Measurements from ENCODE around the gene CHL1. TPM values are rescaled to one million over a fixed set of nuclear protein-coding genes. Genes with fewer than 3 reads are reported as not detected.

Gene CHL1
- total and polyA plus RNA-seq, 2 experiments from 2014 or later = 0.20 TPM; not detected in 1

GRCh38 chr3:353191-353739, 156.7 kb downstream of the CHL1 start:
- H3K79me2 ChIP-seq = no peaks in the 10 kb centered on the region

GRCh38 chr3:354432-354831, 157.9 kb downstream of the CHL1 start:
- 36% methylated on average over 3 of the region's 3 CpGs for WGBS (ENCODE audit: low lambda C conversion rate, missing lambda C conversion rate)
- Histone ChIP-seq H3K4me3 (no peak overlapping the region), H3K27me3 (peaks cover 2% of the 10 kb centered on the region), H3K36me3 (replicated peaks; ENCODE audit: insufficient read depth, low read depth) (no peaks in the 10 kb centered on the region), H3K4me2 (no peak overlapping the region), H2AFZ (no peak overlapping the region), H3K27ac (no peak overlapping the region), H3K9me3 (ENCODE audit: low read depth) (no peaks in the 10 kb centered on the region), H4K20me1 (ENCODE audit: insufficient read depth, poor library complexity, severe bottlenecking) (no peaks in the 10 kb centered on the region), H3K4me1 (ENCODE audit: insufficient read depth) (no peaks in the 10 kb centered on the region), H3K9me2 (replicated peaks; ENCODE audit: insufficient read depth) (no peaks in the 10 kb centered on the region), H3K79me2 (no peaks in the 10 kb centered on the region)
- TF ChIP-seq EZH2 (IDR thresholded peaks at IDR 0.05; ENCODE audit: borderline replicate concordance) = no peak
- TF ChIP-seq, protein P1, sequence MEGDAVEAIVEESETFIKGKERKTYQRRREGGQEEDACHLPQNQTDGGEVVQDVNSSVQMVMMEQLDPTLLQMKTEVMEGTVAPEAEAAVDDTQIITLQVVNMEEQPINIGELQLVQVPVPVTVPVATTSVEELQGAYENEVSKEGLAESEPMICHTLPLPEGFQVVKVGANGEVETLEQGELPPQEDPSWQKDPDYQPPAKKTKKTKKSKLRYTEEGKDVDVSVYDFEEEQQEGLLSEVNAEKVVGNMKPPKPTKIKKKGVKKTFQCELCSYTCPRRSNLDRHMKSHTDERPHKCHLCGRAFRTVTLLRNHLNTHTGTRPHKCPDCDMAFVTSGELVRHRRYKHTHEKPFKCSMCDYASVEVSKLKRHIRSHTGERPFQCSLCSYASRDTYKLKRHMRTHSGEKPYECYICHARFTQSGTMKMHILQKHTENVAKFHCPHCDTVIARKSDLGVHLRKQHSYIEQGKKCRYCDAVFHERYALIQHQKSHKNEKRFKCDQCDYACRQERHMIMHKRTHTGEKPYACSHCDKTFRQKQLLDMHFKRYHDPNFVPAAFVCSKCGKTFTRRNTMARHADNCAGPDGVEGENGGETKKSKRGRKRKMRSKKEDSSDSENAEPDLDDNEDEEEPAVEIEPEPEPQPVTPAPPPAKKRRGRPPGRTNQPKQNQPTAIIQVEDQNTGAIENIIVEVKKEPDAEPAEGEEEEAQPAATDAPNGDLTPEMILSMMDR (IDR thresholded peaks at IDR 0.05; ENCODE audit: poor library complexity) = peak; percentile 81
- DNase-seq (ENCODE audit: low spot score) = peak; percentile 63

More at GRCh38 chr3:353191-353739, 156.7 kb downstream of the CHL1 start:
- H3K9me2 ChIP-seq (replicated peaks; ENCODE audit: insufficient read depth) = no peaks in the 10 kb centered on the region
- no peaks in the 10 kb centered on the region for H3K4me1 ChIP-seq (ENCODE audit: insufficient read depth)
- H3K4me2 ChIP-seq = no peak overlapping the region
- peaks cover 11% of the 10 kb centered on the region for H3K27me3 ChIP-seq
- 78% methylated on average over 3 of the region's 3 CpGs for WGBS (ENCODE audit: low lambda C conversion rate, missing lambda C conversion rate)
- no peaks in the 10 kb centered on the region for H3K36me3 ChIP-seq (replicated peaks; ENCODE audit: insufficient read depth, low read depth)
- H3K9me3 ChIP-seq (ENCODE audit: low read depth) = no peaks in the 10 kb centered on the region
- no peak overlapping the region for H2AFZ ChIP-seq
- TF ChIP-seq EZH2 (IDR thresholded peaks at IDR 0.05; ENCODE audit: borderline replicate concordance) (no peak), EZH2phosphoT487 (IDR thresholded peaks at IDR 0.05; ENCODE audit: low read depth, severe bottlenecking, unreplicated experiment) (no peak)
- TF ChIP-seq, protein P1 (IDR thresholded peaks at IDR 0.05; ENCODE audit: poor library complexity) = no peak
- no peak overlapping the region for H3K27ac ChIP-seq
- DNase-seq (ENCODE audit: low spot score) = no peak
- H3K4me3 ChIP-seq = no peak overlapping the region
- no peaks in the 10 kb centered on the region for H4K20me1 ChIP-seq (ENCODE audit: insufficient read depth, poor library complexity, severe bottlenecking)

DNA sequence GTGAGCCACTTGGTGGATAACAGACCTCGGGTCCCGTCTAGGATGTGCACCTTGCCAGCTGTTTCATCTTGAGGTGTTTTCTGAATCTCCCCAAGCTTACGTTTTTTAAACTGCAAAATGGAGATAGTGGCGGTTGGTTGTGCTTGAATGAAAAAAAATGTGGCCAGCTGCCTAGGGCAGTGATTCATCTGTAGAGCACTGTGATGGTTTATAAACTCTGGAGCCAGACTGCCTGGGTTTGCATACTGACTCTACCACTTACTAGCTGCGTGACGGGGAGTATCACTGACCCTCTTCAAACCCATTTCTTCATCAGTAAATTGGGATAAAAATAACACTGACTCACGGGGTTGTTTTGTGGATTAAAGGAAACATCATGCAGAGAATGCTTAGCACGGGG, 159.1 kb downstream of the CHL1 start:
- WGBS (ENCODE audit: low lambda C conversion rate, missing lambda C conversion rate) = 56% methylated on average over 8 of the region's 8 CpGs
- H3K4me2 ChIP-seq = no peak overlapping the region
- no peaks in the 10 kb centered on the region for H3K9me2 ChIP-seq (replicated peaks; ENCODE audit: insufficient read depth)

More for the DNA sequence above, 159.1 kb downstream of the CHL1 start:
- no peak overlapping the region for H3K4me3 ChIP-seq
- H3K79me2 ChIP-seq = no peaks in the 10 kb centered on the region
- TF ChIP-seq EZH2phosphoT487 (IDR thresholded peaks at IDR 0.05; ENCODE audit: low read depth, severe bottlenecking, unreplicated experiment) = no peak
- TF ChIP-seq, protein P1 (IDR thresholded peaks at IDR 0.05; ENCODE audit: poor library complexity) = no peak
- TF ChIP-seq EZH2 (IDR thresholded peaks at IDR 0.05; ENCODE audit: borderline replicate concordance) = no peak
- no peaks in the 10 kb centered on the region for H3K9me3 ChIP-seq (ENCODE audit: low read depth)
- no peaks in the 10 kb centered on the region for H3K36me3 ChIP-seq (replicated peaks; ENCODE audit: insufficient read depth, low read depth)
- no peaks in the 10 kb centered on the region for H3K4me1 ChIP-seq (ENCODE audit: insufficient read depth)
- no peak overlapping the region for H3K27ac ChIP-seq
- no peaks in the 10 kb centered on the region for H4K20me1 ChIP-seq (ENCODE audit: insufficient read depth, poor library complexity, severe bottlenecking)
- H3K27me3 ChIP-seq = no peaks in the 10 kb centered on the region
- H2AFZ ChIP-seq = no peak overlapping the region
- DNase-seq (ENCODE audit: low spot score) = no peak

Measured in hepatocyte (in vitro differentiated cells).